Endothelial cell of umbilical vein (primary cell): ENCODE results near the gene OR10H1. TPM values are rescaled to one million over a fixed set of nuclear protein-coding genes. Genes with fewer than 3 reads are reported as not detected.
"Not testable (repeated sequence)": the region's sequence is repeated elsewhere in the genome, so short reads cannot be mapped to it uniquely, and the experiment has no call there.

Source experiments
- BruUV-seq: library from RNA; stranded (reverse); fragments of 400-500 nt; replicated peaks from 2 replicates; lab custom pipeline; 2021; lab: Mats Ljungman, UMichigan
- CTCF ChIA-PET: fragments of 300-600, 350-600 bp; sonication (Branson Sonifier 250); formaldehyde crosslinking; loops from one replicate; lab custom pipeline; 2021; ENCODE audit warnings: antibody characterized with exemption, inconsistent platforms; lab: Charles Lee
- POLR2A ChIA-PET: fragments of 300-600, 350-600 bp; sonication (Branson Sonifier 250); formaldehyde crosslinking; loops from one replicate; lab custom pipeline; 2021; ENCODE audit warnings: antibody characterized with exemption, inconsistent platforms; lab: Charles Lee
- DNase-seq: peaks from one replicate; pipeline ENCODE4 v3.0.0-alpha.2; 2011; ENCODE audit warnings: low read depth, low spot score
- FAIRE-seq: peaks from 2 replicates; lab custom pipeline; 2011; peaks lifted over from hg19 to GRCh38; lab: Jason Lieb, UNC
- H2AFZ ChIP-seq: 2 replicates; pipeline ENCODE4 v1.6.0; 2012; ENCODE audit warnings: low read depth, low read length, control low read depth, inconsistent platforms
- H3K27ac ChIP-seq: 2 replicates; pipeline ENCODE4 v1.5.1; 2011; ENCODE audit warnings: low read depth, mild to moderate bottlenecking, control low read depth, low read length, moderate library complexity; ENCODE audit not compliant: insufficient read depth
- H3K27me3 ChIP-seq, 2 experiments: 2 replicates each; pipeline versions ENCODE4 v1.6.0 to v1.6.1; 2011; ENCODE audit warnings: low read length in 2 of 2, mixed read lengths in 1 of 2; ENCODE audit not compliant: control insufficient read depth in 2 of 2, insufficient read depth in 2 of 2
- H3K36me3 ChIP-seq, 2 experiments: 2 replicates in 1 of 2; 3 replicates in 1 of 2; pipeline ENCODE4 v1.5.1; 2011; ENCODE audit warnings: low read length in 2 of 2, mild to moderate bottlenecking in 1 of 2, moderate library complexity in 1 of 2; ENCODE audit not compliant: control insufficient read depth in 2 of 2, insufficient read depth in 2 of 2; ENCODE audit errors: extremely low read depth in 1 of 2
- H3K4me1 ChIP-seq: 3 replicates; pipeline ENCODE4 v1.5.1; 2011; ENCODE audit warnings: mild to moderate bottlenecking, low read length; ENCODE audit not compliant: control insufficient read depth, insufficient read depth; ENCODE audit errors: extremely low read depth
- H3K4me2 ChIP-seq: 2 replicates; pipeline ENCODE4 v1.6.1; 2011; ENCODE audit warnings: low read length, control low read depth, mixed read lengths; ENCODE audit not compliant: insufficient read depth
- H3K4me3 ChIP-seq, 3 experiments: fragments of 200-600 bp in 1 of 3; sonication (generic), shearing (Covaris generic) in 1 of 3; replicated peaks in 1 of 3; 2 replicates each; pipeline ENCODE4 v1.5.1; 2011 to 2016; ENCODE audit warnings: control low read depth in 3 of 3, low read length in 3 of 3, mild to moderate bottlenecking in 2 of 3, inconsistent platforms in 1 of 3, low read depth in 1 of 3, moderate library complexity in 1 of 3; ENCODE audit not compliant: insufficient read depth in 1 of 3
- H3K79me2 ChIP-seq: 2 replicates; pipeline ENCODE4 v1.6.0; 2012; ENCODE audit warnings: low read length, inconsistent platforms; ENCODE audit not compliant: control insufficient read depth, insufficient read depth
- H3K9ac ChIP-seq: replicated peaks from 2 replicates; pipeline ENCODE3; 2011; ENCODE audit warnings: low read length, control low read depth; ENCODE audit not compliant: insufficient read depth; ENCODE audit errors: extremely low read depth
- H3K9me1 ChIP-seq: replicated peaks from 3 replicates; pipeline ENCODE4 v1.6.0; 2011; ENCODE audit warnings: mild to moderate bottlenecking, low read length; ENCODE audit not compliant: control insufficient read depth, insufficient read depth; ENCODE audit errors: extremely low read depth
- H3K9me3 ChIP-seq: replicated peaks from 2 replicates; pipeline ENCODE4 v1.5.1; 2012; ENCODE audit warnings: low read length, inconsistent platforms; ENCODE audit not compliant: control insufficient read depth, insufficient read depth
- H4K20me1 ChIP-seq: replicated peaks from 2 replicates; pipeline ENCODE3; 2011; ENCODE audit warnings: mild to moderate bottlenecking, low read length; ENCODE audit not compliant: control insufficient read depth, insufficient read depth; ENCODE audit errors: extremely low read depth
- EZH2 ChIP-seq: IDR thresholded peaks from 2 replicates; pipeline ENCODE4 v1.6.1; 2012; ENCODE audit warnings: borderline replicate concordance, low read depth, mild to moderate bottlenecking, moderate library complexity, low read length, inconsistent platforms; ENCODE audit not compliant: severe bottlenecking
- FOS ChIP-seq: IDR thresholded peaks from 2 replicates; pipeline ENCODE4 v1.6.1; 2011; ENCODE audit warnings: mild to moderate bottlenecking, low read length, moderate library complexity, borderline replicate concordance; ENCODE audit not compliant: insufficient read depth
- GATA2 ChIP-seq: IDR thresholded peaks from 2 replicates; pipeline ENCODE4 v1.7.0; 2011; ENCODE audit warnings: low read depth, mild to moderate bottlenecking, moderate library complexity, mixed read lengths, low read length; ENCODE audit not compliant: insufficient read length, insufficient read depth
- JUN ChIP-seq: IDR thresholded peaks from 2 replicates; pipeline ENCODE4 v1.6.1; 2011; ENCODE audit warnings: borderline replicate concordance, low read depth; ENCODE audit not compliant: insufficient read length, insufficient read depth
- MYC ChIP-seq: IDR thresholded peaks from one replicate; pipeline ENCODE4 v1.6.1; 2011; ENCODE audit warnings: mild to moderate bottlenecking, low read depth, low read length
- POLR2A ChIP-seq: IDR thresholded peaks from 2 replicates; pipeline ENCODE4 v1.6.1; 2012; ENCODE audit warnings: low read depth, mild to moderate bottlenecking, control low read depth, low read length
- POLR2AphosphoS5 ChIP-seq: IDR thresholded peaks from 2 replicates; pipeline ENCODE4 v1.6.1; 2012; ENCODE audit warnings: low read depth, mild to moderate bottlenecking, control low read depth, low read length, moderate library complexity; ENCODE audit not compliant: insufficient read depth
- dilution Hi-C: fragments of 300-500 bp; cut with MboI; formaldehyde crosslinking; loops from one replicate; pipeline ENCODE4 v1.15.0; 2019; ENCODE audit warnings: low sequenced_read_pairs; ENCODE audit not compliant: extremely low pct_ligation_motif_present
- intact Hi-C: fragments of 100-400 bp; cut with micrococcal nuclease; formaldehyde crosslinking; loops from one replicate; pipeline ENCODE4 v1.10.0; 2022
- polyA plus RNA-seq, 4 experiments: library from polyadenylated mRNA; depleted of rRNA in 3 of 4; stranded (reverse) in 3 of 4; unstranded in 1 of 4; fragments of >200 nt; gene quantifications; 2 replicates each; pipeline versions ENCODE4 v1.2.1 to v1.2.3, GENCODE V29; 2011 to 2012; ENCODE audit warnings: missing spikeins in 1 of 4
- total RNA-seq: library from RNA; stranded (reverse); gene quantifications from 2 replicates; pipeline ENCODE4 v1.2.3, GENCODE V29; 2021
- TF ChIP-seq, protein P1 (sequence below): IDR thresholded peaks from 2 replicates; pipeline ENCODE4 v1.6.1; 2011; ENCODE audit not compliant: insufficient read depth, insufficient read length
- TF ChIP-seq, protein P2 (sequence below), 2 donors: IDR thresholded peaks; 1 replicate in 1 of 2; 2 replicates in 1 of 2; pipeline ENCODE4 v1.5.1; 2011; ENCODE audit warnings: low read length in 2 of 2, mild to moderate bottlenecking in 2 of 2, moderate library complexity in 2 of 2, control low read depth in 1 of 2, inconsistent platforms in 1 of 2, low read depth in 1 of 2; ENCODE audit not compliant: insufficient read depth in 1 of 2; ENCODE audit errors: extremely low read depth in 1 of 2

Gene OR10H1
- total and polyA plus RNA-seq, 2 donors (not counting 3 experiments of a cell fraction or from before 2014, with no cell fraction given) = not detected

GRCh38 chr19:15775249-15775648 lies 40.2 kb downstream of the OR10H1 start:
- Histone ChIP-seq H3K4me1 (no peaks in the 10 kb centered on the region), H3K79me2 (no peaks in the 10 kb centered on the region), H3K4me3 (no peak overlapping the region), H3K9me1 (no peaks in the 10 kb centered on the region), H4K20me1 (no peaks in the 10 kb centered on the region), H3K9me3 (no peaks in the 10 kb centered on the region), H3K9ac (no peak overlapping the region), H3K27ac (no peak overlapping the region), H2AFZ (no peak overlapping the region), H3K27me3 (no peaks in the 10 kb centered on the region), H3K36me3 (no peaks in the 10 kb centered on the region), H3K4me2 (no peak overlapping the region)
- POLR2A ChIA-PET = no interaction called here
- no peak for DNase-seq
- no peak for FAIRE-seq
- no TSS peak for BruUV-seq
- TF ChIP-seq, protein P1, sequence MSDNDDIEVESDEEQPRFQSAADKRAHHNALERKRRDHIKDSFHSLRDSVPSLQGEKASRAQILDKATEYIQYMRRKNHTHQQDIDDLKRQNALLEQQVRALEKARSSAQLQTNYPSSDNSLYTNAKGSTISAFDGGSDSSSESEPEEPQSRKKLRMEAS = no peak
- TF ChIP-seq POLR2A (no peak), FOS (no peak), JUN (no peak), GATA2 (no peak), POLR2AphosphoS5 (no peak), MYC (no peak), EZH2 (no peak)
- TF ChIP-seq, protein P2, sequence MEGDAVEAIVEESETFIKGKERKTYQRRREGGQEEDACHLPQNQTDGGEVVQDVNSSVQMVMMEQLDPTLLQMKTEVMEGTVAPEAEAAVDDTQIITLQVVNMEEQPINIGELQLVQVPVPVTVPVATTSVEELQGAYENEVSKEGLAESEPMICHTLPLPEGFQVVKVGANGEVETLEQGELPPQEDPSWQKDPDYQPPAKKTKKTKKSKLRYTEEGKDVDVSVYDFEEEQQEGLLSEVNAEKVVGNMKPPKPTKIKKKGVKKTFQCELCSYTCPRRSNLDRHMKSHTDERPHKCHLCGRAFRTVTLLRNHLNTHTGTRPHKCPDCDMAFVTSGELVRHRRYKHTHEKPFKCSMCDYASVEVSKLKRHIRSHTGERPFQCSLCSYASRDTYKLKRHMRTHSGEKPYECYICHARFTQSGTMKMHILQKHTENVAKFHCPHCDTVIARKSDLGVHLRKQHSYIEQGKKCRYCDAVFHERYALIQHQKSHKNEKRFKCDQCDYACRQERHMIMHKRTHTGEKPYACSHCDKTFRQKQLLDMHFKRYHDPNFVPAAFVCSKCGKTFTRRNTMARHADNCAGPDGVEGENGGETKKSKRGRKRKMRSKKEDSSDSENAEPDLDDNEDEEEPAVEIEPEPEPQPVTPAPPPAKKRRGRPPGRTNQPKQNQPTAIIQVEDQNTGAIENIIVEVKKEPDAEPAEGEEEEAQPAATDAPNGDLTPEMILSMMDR (IDR thresholded peaks at IDR 0.05; ENCODE audit: extremely low read depth in 1 of 2, insufficient read depth in 1 of 2, low read depth in 1 of 2, low read length in 2 of 2) = no peak
- dilution Hi-C loops (no loop called here), intact Hi-C loops (no loop called here)
- CTCF ChIA-PET = no interaction called here

DNA sequence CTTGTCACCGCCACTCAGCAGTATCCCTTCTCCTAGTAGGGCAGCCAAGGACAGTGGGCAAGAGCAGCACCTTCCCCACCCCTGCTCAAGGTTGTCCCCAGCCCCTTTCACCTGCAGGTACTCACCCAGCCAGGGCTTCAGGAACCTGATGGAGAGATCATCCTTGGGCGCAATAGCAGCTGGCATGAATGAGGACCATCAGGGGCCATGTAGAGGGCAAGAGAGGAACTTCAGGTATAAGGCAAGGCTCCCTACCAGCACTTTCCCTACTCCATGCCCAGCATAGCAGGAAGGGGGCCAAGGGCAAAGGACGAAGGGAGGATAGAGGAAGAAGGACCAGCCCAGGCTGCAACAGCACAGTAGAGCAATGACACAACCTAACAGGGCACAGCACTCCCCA lies 41.3 kb downstream of the OR10H1 start:
- H4K20me1 ChIP-seq, dilution Hi-C loops, H3K4me2 ChIP-seq, H3K9me1 ChIP-seq, H3K27ac ChIP-seq, H3K4me3 ChIP-seq, FAIRE-seq, H3K79me2 ChIP-seq, BruUV-seq, H3K9ac ChIP-seq, DNase-seq, H3K9me3 ChIP-seq, H3K4me1 ChIP-seq, H3K36me3 ChIP-seq, H3K27me3 ChIP-seq, H2AFZ ChIP-seq, intact Hi-C loops, CTCF ChIA-PET, POLR2A ChIA-PET: not testable (repeated sequence)
